Activated CD4-positive, alpha-beta T cell treated with anti-CD3 and anti-CD28 coated beads, Interleukin-2, amount 10 ng/mL, durations not matched to agents 7 days and 5 days (primary cell): ENCODE results near the gene CD1C. TPM values are rescaled to one million over a fixed set of nuclear protein-coding genes. Genes with fewer than 3 reads are reported as not detected.
"Not testable (repeated sequence)": the region's sequence is repeated elsewhere in the genome, so short reads cannot be mapped to it uniquely, and the experiment has no call there.

Experiments used
- CTCF ChIA-PET: fragments of 350-600 bp; sonication (Branson Sonifier 250); formaldehyde crosslinking; loops from one replicate; lab custom pipeline; 2021; ENCODE audit warnings: antibody characterized with exemption; lab: Charles Lee
- POLR2A ChIA-PET: fragments of 350-600 bp; sonication (Branson Sonifier 250); formaldehyde crosslinking; loops from one replicate; lab custom pipeline; 2021; ENCODE audit warnings: antibody characterized with exemption; lab: Charles Lee
- DNase-seq: peaks from one replicate; pipeline ENCODE4 v3.0.0-alpha.2; 2020
- H3K27ac Mint-ChIP-seq: one replicate; pipeline ENCODE4 v1.8.0; 2021; ENCODE audit warnings: mild to moderate bottlenecking, moderate library complexity, mixed read lengths
- H3K27me3 Mint-ChIP-seq: one replicate; pipeline ENCODE4 v1.8.0; 2021; ENCODE audit warnings: mixed read lengths
- H3K36me3 Mint-ChIP-seq: one replicate; pipeline ENCODE4 v1.8.0; 2021; ENCODE audit warnings: low read depth, mixed read lengths
- H3K4me1 Mint-ChIP-seq: one replicate; pipeline ENCODE4 v1.8.0; 2021; ENCODE audit warnings: mixed read lengths
- H3K4me3 Mint-ChIP-seq: one replicate; pipeline ENCODE4 v1.8.0; 2021; ENCODE audit warnings: mild to moderate bottlenecking, moderate library complexity, mixed read lengths
- H3K9me3 Mint-ChIP-seq: one replicate; pipeline ENCODE4 v1.8.0; 2021; ENCODE audit warnings: mixed read lengths
- total RNA-seq, 2 experiments: library from RNA; stranded (reverse); gene quantifications; one replicate each; pipeline ENCODE4 v1.2.3, GENCODE V29; 2021

The CD1C gene
- total RNA-seq, 2 experiments from 2014 or later = not detected

DNA sequence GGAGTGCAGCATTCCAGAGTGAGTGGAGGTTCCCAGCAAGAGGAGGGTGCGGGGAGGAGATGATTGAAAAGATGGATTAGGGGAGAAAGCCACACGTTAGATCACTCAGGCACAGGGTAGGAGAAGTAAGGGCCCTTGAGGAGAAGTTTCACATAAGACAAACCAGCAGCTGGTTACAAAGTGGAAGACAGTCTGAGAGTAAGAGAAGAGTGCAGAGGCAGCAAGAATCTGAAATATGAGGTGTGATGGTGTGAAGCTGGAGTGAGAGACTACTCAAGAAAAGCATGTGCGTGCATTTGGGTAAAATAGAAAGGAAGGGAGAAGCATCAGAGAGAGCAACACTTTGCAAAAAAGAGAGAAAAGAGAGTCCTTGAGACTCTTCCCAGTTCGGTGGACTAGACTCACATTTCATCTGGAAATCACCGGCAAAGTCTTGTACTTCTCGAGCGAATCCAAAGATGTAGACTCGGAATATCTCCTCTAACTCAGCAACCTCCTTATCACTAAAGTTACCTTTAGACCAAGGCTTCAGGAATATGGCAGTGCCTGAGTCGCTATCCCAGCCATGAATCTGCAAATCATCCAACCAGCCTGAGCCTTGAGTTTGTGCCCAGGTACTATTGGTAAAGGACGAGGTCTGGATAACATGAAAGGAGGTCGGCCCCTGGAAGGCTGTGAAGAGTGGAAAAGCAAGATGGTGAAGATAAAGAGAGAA is 40.8 kb downstream of the CD1C start:
- no peak overlapping the region for H3K27ac Mint-ChIP-seq
- CTCF ChIA-PET = no interaction called here
- peaks cover 2% of the 10 kb centered on the region for H3K36me3 Mint-ChIP-seq
- no peak overlapping the region for H3K4me3 Mint-ChIP-seq
- no peak for DNase-seq
- peaks cover 7% of the 10 kb centered on the region for H3K27me3 Mint-ChIP-seq
- no peaks in the 10 kb centered on the region for H3K9me3 Mint-ChIP-seq
- peaks cover 22% of the 10 kb centered on the region for H3K4me1 Mint-ChIP-seq
- POLR2A ChIA-PET = no interaction called here

DNA sequence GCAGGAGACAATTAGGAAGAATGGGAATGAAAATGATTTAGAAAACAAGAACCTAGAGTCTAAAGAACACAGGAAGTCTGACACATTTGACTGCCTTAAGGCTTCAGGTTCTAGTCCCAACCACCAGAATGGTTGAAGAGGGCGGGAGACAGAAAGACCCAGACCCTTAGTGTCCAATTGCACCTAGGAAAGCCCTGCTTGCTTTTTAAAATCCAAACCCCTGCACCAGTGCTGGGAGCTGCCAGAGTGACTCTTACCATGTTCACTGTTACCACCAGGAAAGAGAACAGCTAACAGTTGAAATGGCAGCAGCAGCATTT is 41.3 kb downstream of the CD1C start:
- Mint-ChIP-seq H3K27ac (no peak overlapping the region), H3K27me3 (peaks cover 7% of the 10 kb centered on the region), H3K9me3 (no peaks in the 10 kb centered on the region), H3K4me1 (peaks cover 24% of the 10 kb centered on the region), H3K4me3 (no peak overlapping the region), H3K36me3 (peaks cover 2% of the 10 kb centered on the region)
- no peak for DNase-seq
- ChIA-PET POLR2A (interaction anchor here (0.6 kb wide), 1 partner anchor 44 kb away, joined by 4 read pairs; no protein-coding TSS in a partner anchor), CTCF (no interaction called here)

DNA sequence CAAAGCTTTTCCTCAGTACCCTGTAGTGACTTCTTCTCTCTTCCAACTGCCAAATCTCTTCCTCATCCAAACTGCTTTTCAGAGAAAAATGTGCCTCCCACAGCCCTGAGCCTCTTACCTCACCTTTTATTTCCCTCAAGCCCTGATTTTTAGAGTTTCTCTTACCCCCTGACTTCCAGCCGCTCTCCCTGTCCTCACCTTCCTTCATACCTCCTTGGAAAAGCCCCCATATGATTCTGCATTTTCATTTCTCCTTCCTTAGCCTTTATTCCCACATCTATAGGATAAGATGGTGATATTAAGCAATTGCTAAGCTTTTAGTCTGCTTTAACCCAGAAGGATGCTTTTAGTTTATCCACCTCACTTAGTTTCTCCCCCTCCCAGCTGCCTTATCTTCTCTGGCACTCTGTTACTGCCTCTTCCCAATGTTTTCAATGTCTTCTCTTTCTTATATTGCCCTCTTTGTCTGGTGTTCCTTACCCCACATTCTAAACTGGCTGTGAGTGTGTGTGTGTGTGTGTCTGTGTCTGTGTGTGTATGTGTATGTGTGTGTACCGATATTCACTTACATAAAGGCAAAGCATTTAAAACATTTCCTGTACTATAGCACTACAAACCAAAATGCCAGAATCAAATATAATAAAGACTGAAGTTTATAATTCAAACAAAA is 41.9 kb downstream of the CD1C start, which contains the start of gene CD1B:
TSS of gene CD1B (minus strand) at position 51 of the 670 bp plus-strand sequence. CDS start 108 bp downstream, outside the sequence.
- no peak for DNase-seq
- H3K4me1 Mint-ChIP-seq = peaks cover 30% of the 10 kb centered on the region
- H3K27ac Mint-ChIP-seq = no peak within 1 kb of the TSS
- H3K27me3 Mint-ChIP-seq = peaks cover 7% of the 10 kb centered on the region
- H3K9me3 Mint-ChIP-seq = no peaks in the 10 kb centered on the region
- ChIA-PET POLR2A (interaction anchor here (0.6 kb wide), 1 partner anchor 45 kb away, joined by 4 read pairs; no protein-coding TSS in a partner anchor), CTCF (no interaction called here)
- H3K4me3 Mint-ChIP-seq = no peak within 1 kb of the TSS
- H3K36me3 Mint-ChIP-seq = peaks cover 5% of the 10 kb centered on the region

DNA sequence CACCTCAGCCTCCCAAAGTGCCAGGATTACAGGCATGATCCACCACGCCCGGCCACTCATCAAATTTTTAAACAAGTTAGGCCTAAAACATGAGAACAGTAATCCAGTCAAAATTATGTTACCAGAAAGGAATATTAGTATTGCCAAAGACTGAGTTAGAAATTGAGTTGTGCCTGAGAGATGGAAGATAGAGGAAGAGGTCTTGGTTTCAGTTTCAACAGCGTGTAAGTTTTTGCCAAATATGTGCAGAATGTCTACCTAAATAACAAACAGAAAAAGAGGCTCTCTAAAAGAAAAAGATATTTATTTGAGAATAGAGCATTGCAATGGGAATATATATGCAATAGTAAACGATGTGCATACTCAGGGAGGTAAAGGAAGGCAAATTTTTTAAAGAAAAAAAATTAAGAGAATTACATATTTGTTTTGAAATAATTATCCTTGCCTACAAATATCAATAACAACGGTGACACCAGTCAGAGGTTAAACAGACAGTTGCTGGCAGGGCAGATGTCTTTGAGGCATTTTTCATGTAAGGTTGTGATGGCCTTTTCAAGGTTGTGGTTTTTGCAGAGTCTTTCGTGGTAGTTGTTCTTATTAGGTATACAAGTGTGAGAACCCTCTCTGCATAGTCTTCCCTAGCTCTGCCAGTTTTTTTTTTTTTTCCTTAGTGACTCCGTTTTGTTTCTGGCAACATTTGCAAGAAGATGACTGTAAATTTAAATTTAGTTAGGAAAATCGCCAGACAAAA is 43.9 kb downstream of the CD1C start:
- Mint-ChIP-seq H3K36me3 (peaks cover 10% of the 10 kb centered on the region), H3K9me3 (peaks cover 9% of the 10 kb centered on the region), H3K4me3 (no peak overlapping the region), H3K27me3 (peaks cover 5% of the 10 kb centered on the region), H3K4me1 (peaks cover 39% of the 10 kb centered on the region), H3K27ac (peak overlapping the region; percentile 71)
- ChIA-PET POLR2A (no interaction called here), CTCF (no interaction called here)
- no peak for DNase-seq

DNA sequence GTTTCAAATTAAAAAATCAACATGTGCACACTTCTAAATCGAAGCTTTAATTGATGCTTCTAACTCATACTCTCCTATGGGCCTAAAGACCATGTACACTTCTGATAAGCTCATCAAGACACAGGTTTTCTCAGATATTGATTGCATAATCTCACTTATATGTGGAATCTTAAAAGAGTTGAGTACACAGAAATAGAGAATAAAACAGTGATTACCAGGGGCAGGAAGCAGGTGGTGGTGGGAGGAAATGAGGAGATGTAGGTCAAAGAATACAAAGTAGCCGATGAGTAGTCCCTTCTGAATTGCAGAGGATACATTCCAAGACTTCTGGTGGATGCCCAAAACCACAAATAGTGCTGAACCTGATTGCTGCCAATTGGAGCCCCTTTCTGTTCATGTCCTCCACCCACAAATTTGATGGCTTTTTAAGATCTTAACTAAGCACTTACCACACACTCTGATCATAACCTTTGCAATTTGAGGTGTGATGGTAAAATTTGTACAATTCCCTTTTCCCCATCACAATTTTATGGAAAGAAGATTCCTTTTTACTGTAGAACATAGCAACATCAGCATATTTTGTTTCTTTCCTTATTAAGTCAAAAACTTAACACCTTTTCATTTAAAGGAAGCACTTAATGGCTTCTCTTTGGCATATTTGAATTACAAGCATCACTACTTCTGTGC is 44.9 kb downstream of the CD1C start:
- DNase-seq = no peak
- ChIA-PET CTCF (no interaction called here), POLR2A (no interaction called here)
- Mint-ChIP-seq H3K9me3 (peaks cover 14% of the 10 kb centered on the region), H3K36me3 (peaks cover 14% of the 10 kb centered on the region), H3K27ac (no peak overlapping the region), H3K4me3 (no peak overlapping the region), H3K4me1 (peaks cover 39% of the 10 kb centered on the region), H3K27me3 (peaks cover 10% of the 10 kb centered on the region)

DNA sequence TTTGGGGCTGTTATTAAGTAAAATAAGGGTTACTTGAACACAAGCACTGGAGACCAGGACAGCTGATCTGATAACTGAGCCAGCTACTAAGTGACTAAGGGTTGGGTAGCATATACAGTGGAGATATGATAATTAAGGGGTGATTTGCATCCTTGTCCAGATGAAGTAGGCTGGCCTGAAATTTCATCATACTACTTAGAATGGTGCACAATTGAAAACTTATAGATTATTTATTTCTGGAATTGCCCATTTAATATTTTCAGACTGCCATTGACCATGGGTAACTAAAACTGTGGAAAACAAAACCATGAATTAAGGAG is 45.5 kb downstream of the CD1C start:
- H3K27ac Mint-ChIP-seq = no peak overlapping the region
- H3K36me3 Mint-ChIP-seq = peaks cover 15% of the 10 kb centered on the region
- peaks cover 15% of the 10 kb centered on the region for H3K9me3 Mint-ChIP-seq
- peaks cover 39% of the 10 kb centered on the region for H3K4me1 Mint-ChIP-seq
- peaks cover 13% of the 10 kb centered on the region for H3K27me3 Mint-ChIP-seq
- no peak overlapping the region for H3K4me3 Mint-ChIP-seq
- ChIA-PET POLR2A (interaction anchor here (0.6 kb wide), 1 partner anchor 11 kb away, joined by 3 read pairs; no protein-coding TSS in a partner anchor), CTCF (no interaction called here)
- DNase-seq = no peak

DNA sequence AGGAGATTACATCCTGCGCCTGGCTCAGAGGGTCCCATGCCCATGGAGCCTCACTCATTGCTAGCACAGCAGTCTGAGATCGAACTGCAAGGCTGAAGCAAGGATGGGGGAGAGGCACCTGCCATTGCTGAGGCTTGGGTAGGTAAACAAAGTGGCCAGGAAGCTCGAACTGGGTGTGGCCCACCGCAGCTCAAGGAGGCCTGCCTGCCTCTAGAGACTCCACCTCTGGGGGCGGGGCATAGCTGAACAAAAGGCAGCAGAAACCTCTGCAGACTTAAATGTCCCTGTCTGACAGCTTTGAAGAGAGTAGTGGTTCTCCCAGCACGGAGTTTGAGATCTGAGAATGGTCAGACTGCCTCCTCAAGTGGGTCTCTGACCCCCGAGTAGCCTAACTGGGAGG is 46.7 kb downstream of the CD1C start:
- Mint-ChIP-seq H3K36me3 (peaks cover 16% of the 10 kb centered on the region), H3K4me1 (peaks cover 39% of the 10 kb centered on the region), H3K27ac (peak overlapping the region; percentile 54), H3K9me3 (peaks cover 21% of the 10 kb centered on the region), H3K27me3 (peaks cover 20% of the 10 kb centered on the region)
- H3K4me3 Mint-ChIP-seq, POLR2A ChIA-PET: not testable (repeated sequence)
- DNase-seq = peak; percentile 67
- CTCF ChIA-PET = interaction anchor here (1.0 kb wide), 1 partner anchor 39 kb away, joined by 3 read pairs; no protein-coding TSS in a partner anchor

Other genes starting within 250 kb of the CD1C start
- not detected for gene CD1D, start 109.0 kb upstream of the CD1C start, total RNA-seq
- under 1 TPM in 1 of 2 experiments, not detected in 1; 0.17 TPM for gene CD1A, start 35.5 kb upstream of the CD1C start, total RNA-seq
- not detected for gene CD1B, start 41.6 kb downstream of the CD1C start, total RNA-seq
- gene CD1E, start 64.0 kb downstream of the CD1C start, total RNA-seq = not detected
- not detected for gene OR10T2, start 109.5 kb downstream of the CD1C start, total RNA-seq
- gene OR10K2, start 136.3 kb downstream of the CD1C start, total RNA-seq = not detected
- gene OR10K1, start 171.9 kb downstream of the CD1C start, total RNA-seq = not detected
- gene OR10R2, start 182.3 kb downstream of the CD1C start, total RNA-seq = not detected